NOMO-1 treated with DMSO at 0.1 percent for 48 hours (cell line): ENCODE measurements around the gene FKBP2.
"Not testable (repeated sequence)": the region's sequence is repeated elsewhere in the genome, so short reads cannot be mapped to it uniquely, and the experiment has no call there.

Source experiments
- DNase-seq: peaks from one replicate; lab custom pipeline; 2025; ENCODE audit not compliant: unreplicated experiment; lab: John Stamatoyannopoulos, UW

Gene FKBP2

GRCh38 chr11:64232967-64233315, 8.0 kb upstream of the FKBP2 start:
- DNase-seq: no peak

- no peak for DNase-seq
Observed at GRCh38 chr11:64233913-64234586, 6.8 kb upstream of the FKBP2 start, which contains the start of gene VEGFB. Gene VEGFB (plus strand): TSS chr11:64234584. CDS start chr11:64234834, 250 bp downstream.

DNA sequence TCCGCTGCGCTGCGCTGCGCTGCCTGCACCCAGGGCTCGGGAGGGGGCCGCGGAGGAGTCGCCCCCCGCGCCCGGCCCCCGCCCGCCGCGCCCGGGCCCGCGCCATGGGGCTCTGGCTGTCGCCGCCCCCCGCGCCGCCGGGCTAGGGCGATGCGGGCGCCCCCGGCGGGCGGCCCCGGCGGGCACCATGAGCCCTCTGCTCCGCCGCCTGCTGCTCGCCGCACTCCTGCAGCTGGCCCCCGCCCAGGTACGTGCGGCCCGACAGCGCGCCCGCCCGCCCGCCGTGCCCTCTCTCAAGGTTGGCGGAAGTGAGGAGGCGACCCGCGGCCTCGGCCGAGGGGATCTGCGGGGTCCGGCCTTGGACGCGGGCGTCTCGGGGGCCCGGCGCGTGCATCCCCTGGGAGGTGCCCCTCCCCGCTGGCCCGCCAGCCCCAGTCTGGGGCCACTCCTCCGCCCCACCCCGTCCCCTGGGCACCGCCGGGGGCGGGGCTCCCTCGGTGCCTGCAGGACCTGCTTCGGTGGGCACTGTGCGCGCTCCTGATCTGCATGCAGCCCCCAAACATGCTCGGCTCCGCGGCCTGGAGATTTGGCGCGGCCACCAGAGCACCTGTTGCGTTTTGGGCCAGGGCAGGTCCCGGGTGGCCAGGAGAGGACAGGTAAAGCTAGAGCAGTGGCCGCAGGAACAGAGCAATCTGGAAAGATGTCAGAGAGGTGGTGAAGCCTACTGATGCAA, 6.1 kb upstream of the FKBP2 start:
- no peak for DNase-seq

GRCh38 chr11:64235437-64236161, 5.3 kb upstream of the FKBP2 start:
- DNase-seq: no peak

DNA sequence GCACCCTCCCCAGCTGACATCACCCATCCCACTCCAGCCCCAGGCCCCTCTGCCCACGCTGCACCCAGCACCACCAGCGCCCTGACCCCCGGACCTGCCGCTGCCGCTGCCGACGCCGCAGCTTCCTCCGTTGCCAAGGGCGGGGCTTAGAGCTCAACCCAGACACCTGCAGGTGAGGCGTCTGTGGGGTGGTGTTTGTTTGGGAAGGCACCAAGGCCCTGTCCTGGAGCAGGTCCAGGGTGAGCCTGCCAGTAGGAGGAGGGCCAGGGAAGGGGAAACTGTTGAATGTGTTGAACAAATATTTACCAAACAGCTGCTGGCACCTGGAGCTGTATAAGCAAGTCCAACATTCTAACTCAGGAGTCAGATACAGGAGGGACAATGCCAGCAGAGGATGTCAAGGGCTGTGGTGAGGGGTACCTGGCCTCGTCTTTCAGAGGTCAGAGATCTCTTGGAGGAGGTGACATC, 3.4 kb upstream of the FKBP2 start:
- no peak for DNase-seq

DNA sequence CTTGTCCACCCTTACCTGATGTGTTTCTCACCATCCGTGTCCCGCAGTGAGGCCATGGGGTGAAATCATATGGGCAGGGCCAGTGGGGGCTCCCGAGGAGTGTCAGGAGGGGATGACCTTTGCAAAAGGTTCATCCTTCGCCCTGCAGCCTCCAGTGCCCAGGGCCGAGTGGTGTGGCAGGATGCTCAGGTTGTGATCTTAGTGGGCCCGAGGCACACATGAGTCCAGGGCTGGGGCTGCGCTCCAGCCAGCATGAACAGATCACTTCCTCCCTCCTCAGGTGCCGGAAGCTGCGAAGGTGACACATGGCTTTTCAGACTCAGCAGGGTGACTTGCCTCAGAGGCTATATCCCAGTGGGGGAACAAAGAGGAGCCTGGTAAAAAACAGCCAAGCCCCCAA, 2.8 kb upstream of the FKBP2 start:
- no peak for DNase-seq

DNA sequence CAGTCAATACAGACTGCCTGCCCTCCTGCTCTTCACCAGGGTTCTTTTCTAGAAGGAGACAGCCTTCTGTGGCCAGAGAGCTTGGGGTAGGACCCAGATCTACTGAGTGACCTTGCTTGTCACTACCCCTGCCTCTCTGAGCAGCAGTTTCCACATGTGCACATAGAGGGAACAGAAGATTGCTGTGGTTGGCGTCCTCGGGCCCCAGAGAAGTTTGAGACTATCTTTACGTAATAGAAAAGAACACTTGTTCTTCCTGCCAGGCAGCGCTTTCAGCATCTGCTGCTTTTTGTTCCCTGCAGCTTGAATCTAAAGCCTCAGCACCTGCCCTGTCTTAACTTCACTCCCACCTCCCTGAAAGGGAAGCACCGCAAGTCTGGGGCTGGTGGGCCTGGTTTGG, 1.9 kb upstream of the FKBP2 start:
- DNase-seq: peak; percentile 80

DNA sequence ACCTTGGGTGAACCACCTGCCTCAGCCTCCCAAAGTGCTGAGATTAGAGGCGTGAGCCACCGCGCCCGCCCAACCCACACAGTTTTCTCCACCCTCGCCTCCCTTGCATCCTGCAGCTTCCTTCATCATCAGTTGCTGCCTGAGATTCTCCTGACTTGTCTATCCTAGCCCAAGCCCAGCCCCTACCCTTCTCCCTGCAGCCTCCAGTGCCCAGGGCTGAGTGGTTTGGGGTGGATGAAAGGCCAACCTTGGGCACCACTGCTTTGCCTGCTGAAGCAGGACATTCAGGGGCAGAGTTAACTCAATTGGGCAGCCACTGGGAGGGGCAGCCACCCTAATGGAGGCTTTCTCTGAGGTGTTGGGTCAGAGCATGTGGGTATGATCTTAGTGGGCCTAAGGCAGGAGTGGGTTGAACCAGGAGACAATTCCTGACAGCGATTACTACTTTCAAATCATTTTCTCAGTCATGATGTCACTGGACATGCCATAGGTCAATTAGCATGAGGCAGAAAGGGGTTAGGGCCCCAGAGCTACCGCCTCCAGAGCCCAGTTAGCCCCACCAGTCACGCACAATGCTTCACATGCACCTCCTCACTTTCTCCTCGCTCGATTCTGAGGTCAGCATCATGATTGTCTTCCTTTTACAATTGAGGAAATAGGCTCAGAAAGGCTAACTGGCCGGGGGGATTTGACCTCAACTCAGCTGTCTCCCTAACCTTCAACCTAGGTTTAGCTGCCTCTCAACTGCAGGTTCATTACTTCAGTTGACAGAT, 1.0 kb upstream of the FKBP2 start:
- DNase-seq: peak; percentile 94

- DNase-seq: no peak
Observed at GRCh38 chr11:64241241-64241490, 271 bp downstream of the FKBP2 start.

- DNase-seq: peak; percentile 99
Observed at GRCh38 chr11:64241491-64242374, 838 bp downstream of the FKBP2 start.

- DNase-seq: no peak
Observed at GRCh38 chr11:64243236-64243854, 2.5 kb downstream of the FKBP2 start.

DNA sequence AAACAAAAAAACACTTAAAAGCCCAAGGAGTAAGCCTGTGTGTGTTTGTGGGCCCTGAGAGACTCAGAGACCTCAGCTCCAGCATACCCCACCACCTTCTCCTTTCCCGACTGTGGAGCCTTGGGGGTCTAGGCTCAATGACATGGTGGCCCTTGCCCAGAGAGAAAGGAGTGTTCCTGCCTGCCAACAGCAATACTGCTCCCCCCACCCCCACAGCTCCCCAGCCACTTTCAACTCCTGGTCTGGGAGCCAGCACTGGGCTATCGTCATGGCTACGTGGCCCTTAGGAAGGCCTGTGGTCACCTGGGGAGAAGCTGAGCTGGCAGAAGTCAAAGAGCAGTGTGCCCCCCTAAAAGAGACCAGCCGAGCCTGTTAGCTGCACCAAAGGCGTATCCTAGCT, 3.2 kb downstream of the FKBP2 start:
- no peak for DNase-seq

GRCh38 chr11:64244966-64245365, 4.1 kb downstream of the FKBP2 start:
- DNase-seq: no peak

GRCh38 chr11:64245401-64245796, 4.5 kb downstream of the FKBP2 start:
- DNase-seq: no peak

- peak; percentile 47 for DNase-seq
Observed at GRCh38 chr11:64245797-64246620, 5.1 kb downstream of the FKBP2 start.

GRCh38 chr11:64246621-64246870, 5.7 kb downstream of the FKBP2 start:
- DNase-seq: not testable (repeated sequence)

DNA sequence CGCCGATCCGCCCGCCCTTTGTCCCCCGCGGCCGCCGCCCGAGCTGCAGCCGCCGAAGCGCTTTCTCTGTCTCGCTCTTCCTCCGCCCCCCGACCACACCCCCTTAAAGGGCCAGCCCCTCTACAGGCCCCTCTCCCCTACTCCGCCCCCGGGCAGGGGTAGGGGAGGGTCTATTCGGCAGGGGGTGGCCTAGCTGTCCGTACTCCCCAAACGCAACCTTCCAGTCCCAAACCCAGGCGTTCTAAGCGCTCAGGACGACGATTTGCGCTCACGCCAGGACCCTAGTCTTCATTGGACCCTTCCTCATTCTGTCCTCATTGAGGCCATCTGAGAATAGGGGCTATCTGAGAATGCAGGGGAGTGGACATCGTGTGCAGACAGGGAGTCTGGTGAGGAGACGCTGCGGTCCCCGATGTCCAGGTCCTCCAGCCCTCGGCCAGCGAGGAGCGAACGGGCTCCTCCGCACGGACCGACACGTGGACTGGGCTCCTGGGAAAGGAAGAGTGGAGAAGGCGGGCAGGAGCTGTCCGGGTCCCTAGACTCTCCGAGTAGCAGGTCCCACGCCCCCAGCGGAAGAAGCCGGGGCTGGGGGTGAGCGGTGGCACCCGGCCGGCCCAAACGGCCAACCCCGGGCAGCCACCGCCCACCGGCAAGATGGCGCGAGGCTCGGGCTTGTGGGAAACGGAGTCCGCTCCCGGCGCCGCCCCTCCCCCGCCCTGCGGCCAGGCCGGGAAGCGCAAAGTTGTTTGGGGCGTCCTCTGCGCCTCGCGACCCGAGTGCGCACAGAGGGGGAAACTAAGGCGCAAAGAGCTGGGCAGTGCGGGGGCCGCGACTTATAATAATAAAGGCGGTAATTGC, 6.2 kb downstream of the FKBP2 start, which contains the start of gene PPP1R14B:
TSS of gene PPP1R14B (minus strand) at position 73 of the 858 bp plus-strand sequence. CDS start 270 bp downstream, outside the sequence.
- peak; percentile 87 for DNase-seq
